Endothelial cell of umbilical vein (primary cell): ENCODE results near the gene RCOR1. TPM values are rescaled to one million over a fixed set of nuclear protein-coding genes. Genes with fewer than 3 reads are reported as not detected.

Source experiments
- BruUV-seq: library from RNA; stranded (reverse); fragments of 400-500 nt; replicated peaks from 2 replicates; lab custom pipeline; 2021; lab: Mats Ljungman, UMichigan
- CTCF ChIA-PET: fragments of 300-600, 350-600 bp; sonication (Branson Sonifier 250); formaldehyde crosslinking; loops from one replicate; lab custom pipeline; 2021; ENCODE audit warnings: antibody characterized with exemption, inconsistent platforms; lab: Charles Lee
- POLR2A ChIA-PET: fragments of 300-600, 350-600 bp; sonication (Branson Sonifier 250); formaldehyde crosslinking; loops from one replicate; lab custom pipeline; 2021; ENCODE audit warnings: antibody characterized with exemption, inconsistent platforms; lab: Charles Lee
- DNase-seq: peaks from one replicate; pipeline ENCODE4 v3.0.0-alpha.2; 2011; ENCODE audit warnings: low read depth, low spot score
- FAIRE-seq: peaks from 2 replicates; lab custom pipeline; 2011; peaks lifted over from hg19 to GRCh38; lab: Jason Lieb, UNC
- H2AFZ ChIP-seq: 2 replicates; pipeline ENCODE4 v1.6.0; 2012; ENCODE audit warnings: low read depth, low read length, control low read depth, inconsistent platforms
- H3K27ac ChIP-seq: 2 replicates; pipeline ENCODE4 v1.5.1; 2011; ENCODE audit warnings: low read depth, mild to moderate bottlenecking, control low read depth, low read length, moderate library complexity; ENCODE audit not compliant: insufficient read depth
- H3K27me3 ChIP-seq, 2 experiments: 2 replicates each; pipeline versions ENCODE4 v1.6.0 to v1.6.1; 2011; ENCODE audit warnings: low read length in 2 of 2, mixed read lengths in 1 of 2; ENCODE audit not compliant: control insufficient read depth in 2 of 2, insufficient read depth in 2 of 2
- H3K36me3 ChIP-seq, 2 experiments: 2 replicates in 1 of 2; 3 replicates in 1 of 2; pipeline ENCODE4 v1.5.1; 2011; ENCODE audit warnings: low read length in 2 of 2, mild to moderate bottlenecking in 1 of 2, moderate library complexity in 1 of 2; ENCODE audit not compliant: control insufficient read depth in 2 of 2, insufficient read depth in 2 of 2; ENCODE audit errors: extremely low read depth in 1 of 2
- H3K4me1 ChIP-seq: 3 replicates; pipeline ENCODE4 v1.5.1; 2011; ENCODE audit warnings: mild to moderate bottlenecking, low read length; ENCODE audit not compliant: control insufficient read depth, insufficient read depth; ENCODE audit errors: extremely low read depth
- H3K4me2 ChIP-seq: 2 replicates; pipeline ENCODE4 v1.6.1; 2011; ENCODE audit warnings: low read length, control low read depth, mixed read lengths; ENCODE audit not compliant: insufficient read depth
- H3K4me3 ChIP-seq, 3 experiments: fragments of 200-600 bp in 1 of 3; sonication (generic), shearing (Covaris generic) in 1 of 3; replicated peaks in 1 of 3; 2 replicates each; pipeline ENCODE4 v1.5.1; 2011 to 2016; ENCODE audit warnings: control low read depth in 3 of 3, low read length in 3 of 3, mild to moderate bottlenecking in 2 of 3, inconsistent platforms in 1 of 3, low read depth in 1 of 3, moderate library complexity in 1 of 3; ENCODE audit not compliant: insufficient read depth in 1 of 3
- H3K79me2 ChIP-seq: 2 replicates; pipeline ENCODE4 v1.6.0; 2012; ENCODE audit warnings: low read length, inconsistent platforms; ENCODE audit not compliant: control insufficient read depth, insufficient read depth
- H3K9ac ChIP-seq: replicated peaks from 2 replicates; pipeline ENCODE3; 2011; ENCODE audit warnings: low read length, control low read depth; ENCODE audit not compliant: insufficient read depth; ENCODE audit errors: extremely low read depth
- H3K9me1 ChIP-seq: replicated peaks from 3 replicates; pipeline ENCODE4 v1.6.0; 2011; ENCODE audit warnings: mild to moderate bottlenecking, low read length; ENCODE audit not compliant: control insufficient read depth, insufficient read depth; ENCODE audit errors: extremely low read depth
- H3K9me3 ChIP-seq: replicated peaks from 2 replicates; pipeline ENCODE4 v1.5.1; 2012; ENCODE audit warnings: low read length, inconsistent platforms; ENCODE audit not compliant: control insufficient read depth, insufficient read depth
- H4K20me1 ChIP-seq: replicated peaks from 2 replicates; pipeline ENCODE3; 2011; ENCODE audit warnings: mild to moderate bottlenecking, low read length; ENCODE audit not compliant: control insufficient read depth, insufficient read depth; ENCODE audit errors: extremely low read depth
- EZH2 ChIP-seq: IDR thresholded peaks from 2 replicates; pipeline ENCODE4 v1.6.1; 2012; ENCODE audit warnings: borderline replicate concordance, low read depth, mild to moderate bottlenecking, moderate library complexity, low read length, inconsistent platforms; ENCODE audit not compliant: severe bottlenecking
- FOS ChIP-seq: IDR thresholded peaks from 2 replicates; pipeline ENCODE4 v1.6.1; 2011; ENCODE audit warnings: mild to moderate bottlenecking, low read length, moderate library complexity, borderline replicate concordance; ENCODE audit not compliant: insufficient read depth
- GATA2 ChIP-seq: IDR thresholded peaks from 2 replicates; pipeline ENCODE4 v1.7.0; 2011; ENCODE audit warnings: low read depth, mild to moderate bottlenecking, moderate library complexity, mixed read lengths, low read length; ENCODE audit not compliant: insufficient read length, insufficient read depth
- JUN ChIP-seq: IDR thresholded peaks from 2 replicates; pipeline ENCODE4 v1.6.1; 2011; ENCODE audit warnings: borderline replicate concordance, low read depth; ENCODE audit not compliant: insufficient read length, insufficient read depth
- MYC ChIP-seq: IDR thresholded peaks from one replicate; pipeline ENCODE4 v1.6.1; 2011; ENCODE audit warnings: mild to moderate bottlenecking, low read depth, low read length
- POLR2A ChIP-seq: IDR thresholded peaks from 2 replicates; pipeline ENCODE4 v1.6.1; 2012; ENCODE audit warnings: low read depth, mild to moderate bottlenecking, control low read depth, low read length
- POLR2AphosphoS5 ChIP-seq: IDR thresholded peaks from 2 replicates; pipeline ENCODE4 v1.6.1; 2012; ENCODE audit warnings: low read depth, mild to moderate bottlenecking, control low read depth, low read length, moderate library complexity; ENCODE audit not compliant: insufficient read depth
- dilution Hi-C: fragments of 300-500 bp; cut with MboI; formaldehyde crosslinking; loops from one replicate; pipeline ENCODE4 v1.15.0; 2019; ENCODE audit warnings: low sequenced_read_pairs; ENCODE audit not compliant: extremely low pct_ligation_motif_present
- intact Hi-C: fragments of 100-400 bp; cut with micrococcal nuclease; formaldehyde crosslinking; loops from one replicate; pipeline ENCODE4 v1.10.0; 2022
- polyA plus RNA-seq, 4 experiments: library from polyadenylated mRNA; depleted of rRNA in 3 of 4; stranded (reverse) in 3 of 4; unstranded in 1 of 4; fragments of >200 nt; gene quantifications; 2 replicates each; pipeline versions ENCODE4 v1.2.1 to v1.2.3, GENCODE V29; 2011 to 2012; ENCODE audit warnings: missing spikeins in 1 of 4
- total RNA-seq: library from RNA; stranded (reverse); gene quantifications from 2 replicates; pipeline ENCODE4 v1.2.3, GENCODE V29; 2021
- TF ChIP-seq, protein P1 (sequence below), 2 donors: IDR thresholded peaks; 1 replicate in 1 of 2; 2 replicates in 1 of 2; pipeline ENCODE4 v1.5.1; 2011; ENCODE audit warnings: low read length in 2 of 2, mild to moderate bottlenecking in 2 of 2, moderate library complexity in 2 of 2, control low read depth in 1 of 2, inconsistent platforms in 1 of 2, low read depth in 1 of 2; ENCODE audit not compliant: insufficient read depth in 1 of 2; ENCODE audit errors: extremely low read depth in 1 of 2
- TF ChIP-seq, protein P2 (sequence below): IDR thresholded peaks from 2 replicates; pipeline ENCODE4 v1.6.1; 2011; ENCODE audit not compliant: insufficient read depth, insufficient read length

The RCOR1 gene
- total and polyA plus RNA-seq, 2 donors (not counting 3 experiments of a cell fraction or from before 2014, with no cell fraction given) = 15.6 to 32.2 TPM

DNA sequence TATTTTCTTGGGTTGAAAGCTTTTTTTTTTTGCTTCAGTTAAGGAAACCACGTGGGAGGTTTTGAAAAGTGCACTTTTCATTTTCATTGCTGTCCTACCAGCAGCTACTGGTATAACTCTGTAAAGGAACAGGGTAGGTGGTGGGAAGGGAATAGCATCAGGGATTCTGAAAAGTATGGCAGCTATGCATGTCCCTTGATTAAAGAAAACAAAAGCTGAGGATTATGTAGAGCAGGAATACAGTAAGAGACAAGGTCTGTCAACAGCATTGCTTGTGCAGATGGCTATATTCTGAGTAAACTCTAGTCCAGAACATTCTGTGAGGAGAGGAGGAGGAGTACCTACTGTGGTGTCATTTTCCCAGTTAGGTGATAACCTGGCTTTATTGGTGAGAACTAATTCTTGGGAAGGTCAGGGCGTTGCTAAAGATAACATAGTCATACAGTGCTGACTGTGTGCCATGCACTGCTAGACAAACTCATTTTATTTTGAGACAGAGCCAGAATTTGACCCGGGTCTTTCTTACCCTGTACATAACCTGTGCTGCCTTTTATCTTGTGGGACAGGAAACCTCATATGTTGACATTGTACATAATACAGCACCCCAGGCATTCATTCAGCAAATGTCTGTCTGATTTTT, 104.5 kb downstream of the RCOR1 start:
- TF ChIP-seq JUN = no peak
- no peak for TF ChIP-seq POLR2A
- TF ChIP-seq, protein P1, sequence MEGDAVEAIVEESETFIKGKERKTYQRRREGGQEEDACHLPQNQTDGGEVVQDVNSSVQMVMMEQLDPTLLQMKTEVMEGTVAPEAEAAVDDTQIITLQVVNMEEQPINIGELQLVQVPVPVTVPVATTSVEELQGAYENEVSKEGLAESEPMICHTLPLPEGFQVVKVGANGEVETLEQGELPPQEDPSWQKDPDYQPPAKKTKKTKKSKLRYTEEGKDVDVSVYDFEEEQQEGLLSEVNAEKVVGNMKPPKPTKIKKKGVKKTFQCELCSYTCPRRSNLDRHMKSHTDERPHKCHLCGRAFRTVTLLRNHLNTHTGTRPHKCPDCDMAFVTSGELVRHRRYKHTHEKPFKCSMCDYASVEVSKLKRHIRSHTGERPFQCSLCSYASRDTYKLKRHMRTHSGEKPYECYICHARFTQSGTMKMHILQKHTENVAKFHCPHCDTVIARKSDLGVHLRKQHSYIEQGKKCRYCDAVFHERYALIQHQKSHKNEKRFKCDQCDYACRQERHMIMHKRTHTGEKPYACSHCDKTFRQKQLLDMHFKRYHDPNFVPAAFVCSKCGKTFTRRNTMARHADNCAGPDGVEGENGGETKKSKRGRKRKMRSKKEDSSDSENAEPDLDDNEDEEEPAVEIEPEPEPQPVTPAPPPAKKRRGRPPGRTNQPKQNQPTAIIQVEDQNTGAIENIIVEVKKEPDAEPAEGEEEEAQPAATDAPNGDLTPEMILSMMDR (IDR thresholded peaks at IDR 0.05; ENCODE audit: extremely low read depth in 1 of 2, insufficient read depth in 1 of 2, low read depth in 1 of 2, low read length in 2 of 2) = no peak
- no peak for TF ChIP-seq MYC
- no peak for TF ChIP-seq FOS
- TF ChIP-seq GATA2 = no peak
- TF ChIP-seq POLR2AphosphoS5 = no peak
- TF ChIP-seq EZH2 = no peak
- TF ChIP-seq, protein P2, sequence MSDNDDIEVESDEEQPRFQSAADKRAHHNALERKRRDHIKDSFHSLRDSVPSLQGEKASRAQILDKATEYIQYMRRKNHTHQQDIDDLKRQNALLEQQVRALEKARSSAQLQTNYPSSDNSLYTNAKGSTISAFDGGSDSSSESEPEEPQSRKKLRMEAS = no peak
- BruUV-seq = no TSS peak
- FAIRE-seq (peak; percentile 26), DNase-seq (peak; percentile 19)
- H3K4me2 ChIP-seq = no peak overlapping the region
- no peaks in the 10 kb centered on the region for H3K9me3 ChIP-seq
- H4K20me1 ChIP-seq = no peaks in the 10 kb centered on the region
- peaks cover 18% of the 10 kb centered on the region for H3K4me1 ChIP-seq
- H3K79me2 ChIP-seq = peaks cover 40% of the 10 kb centered on the region
- intact Hi-C loops = no loop called here
- H3K9ac ChIP-seq = no peak overlapping the region
- H3K36me3 ChIP-seq = no peaks in the 10 kb centered on the region
- POLR2A ChIA-PET = interaction anchor here (0.6 kb wide), 1 partner anchor 11 kb away, joined by 4 read pairs; no protein-coding TSS in a partner anchor
- H3K4me3 ChIP-seq = no peak overlapping the region
- H3K27ac ChIP-seq = no peak overlapping the region
- dilution Hi-C loops = no loop called here
- H2AFZ ChIP-seq = no peak overlapping the region
- CTCF ChIA-PET = interaction anchor here (0.5 to 5.0 kb wide), 8 partner anchors 9 to 336 kb away, joined by 3 to 59 read pairs (median 4); no protein-coding TSS in a partner anchor
- no peaks in the 10 kb centered on the region for H3K27me3 ChIP-seq
- H3K9me1 ChIP-seq = no peaks in the 10 kb centered on the region
